HTR-8/SVneo (cell line): ENCODE measurements around the gene NOP56.
A peak's percentile ranks its signal among the peaks of the same experiment; 100 is the strongest.
"Not testable (repeated sequence)": the region's sequence is repeated elsewhere in the genome, so short reads cannot be mapped to it uniquely, and the experiment has no call there.

Source experiments
- DNase-seq: peaks from one replicate; pipeline ENCODE4 v3.0.0; 2011; ENCODE audit warnings: low spot score, mixed read lengths; ENCODE audit not compliant: insufficient read length
- FAIRE-seq: peaks from 2 replicates; lab custom pipeline; 2011; peaks lifted over from hg19 to GRCh38; lab: Jason Lieb, UNC

NOP56 gene

DNA sequence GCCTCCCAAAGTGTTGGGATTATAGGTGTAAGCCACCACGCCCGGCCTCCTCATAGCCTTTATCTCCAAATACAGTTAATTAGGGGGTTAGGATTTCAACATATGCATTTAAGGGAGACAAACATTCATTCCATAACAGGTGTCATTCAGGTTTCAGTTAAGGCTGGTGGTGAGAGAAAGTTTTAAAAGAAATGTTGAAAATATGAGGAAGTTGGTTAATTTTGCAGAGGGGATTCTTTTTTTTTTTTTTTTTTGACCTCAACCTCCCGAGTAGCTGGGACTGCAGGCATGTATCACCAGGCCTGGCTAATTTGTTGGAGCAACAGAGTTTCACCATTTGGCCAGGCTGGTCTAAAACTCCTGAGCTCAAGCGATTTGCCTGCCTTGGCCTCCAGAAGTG, 27.6 kb downstream of the NOP56 start:
- FAIRE-seq, result no peak
- no peak for DNase-seq

DNA sequence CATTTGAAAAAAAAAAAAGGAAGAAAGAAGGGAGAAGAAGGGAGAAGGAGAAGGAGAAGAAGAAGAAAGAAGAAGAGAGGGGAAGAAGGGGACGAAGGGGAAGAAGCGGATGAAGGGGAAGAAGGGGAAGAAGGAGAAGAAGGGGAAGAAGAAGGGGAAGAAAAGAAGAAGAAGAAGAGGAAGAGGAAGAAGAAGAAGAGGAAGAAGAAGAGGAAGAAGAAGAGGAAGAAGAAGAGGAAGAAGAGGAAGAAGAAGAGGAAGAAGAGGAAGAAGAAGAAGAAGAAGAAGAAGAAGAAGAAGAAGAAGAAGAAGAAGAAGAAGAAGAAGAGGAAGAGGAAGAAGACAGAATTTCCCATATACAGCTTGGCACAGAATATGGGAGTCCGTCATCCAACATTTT, 29.6 kb downstream of the NOP56 start:
- FAIRE-seq, DNase-seq: not testable (repeated sequence)

DNA sequence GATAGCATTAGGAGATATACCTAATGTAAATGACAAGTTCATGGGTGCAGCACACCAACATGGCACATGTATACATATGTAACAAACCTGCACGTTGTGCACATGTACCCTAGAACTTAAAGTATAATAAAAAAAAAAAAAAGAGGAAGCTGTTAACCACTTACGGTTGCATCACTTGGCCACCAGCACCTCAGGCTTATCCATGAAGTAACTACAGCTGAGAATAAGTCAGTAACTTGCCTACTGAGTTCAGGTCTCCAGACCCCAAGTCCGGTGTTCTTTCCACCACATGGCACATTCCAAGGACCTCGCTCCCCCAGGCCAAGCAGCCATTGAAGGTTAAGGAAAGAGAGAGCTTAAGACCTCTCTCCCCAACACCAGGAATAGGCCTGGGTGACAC, 32.4 kb downstream of the NOP56 start:
- DNase-seq, FAIRE-seq: not testable (repeated sequence)

DNA sequence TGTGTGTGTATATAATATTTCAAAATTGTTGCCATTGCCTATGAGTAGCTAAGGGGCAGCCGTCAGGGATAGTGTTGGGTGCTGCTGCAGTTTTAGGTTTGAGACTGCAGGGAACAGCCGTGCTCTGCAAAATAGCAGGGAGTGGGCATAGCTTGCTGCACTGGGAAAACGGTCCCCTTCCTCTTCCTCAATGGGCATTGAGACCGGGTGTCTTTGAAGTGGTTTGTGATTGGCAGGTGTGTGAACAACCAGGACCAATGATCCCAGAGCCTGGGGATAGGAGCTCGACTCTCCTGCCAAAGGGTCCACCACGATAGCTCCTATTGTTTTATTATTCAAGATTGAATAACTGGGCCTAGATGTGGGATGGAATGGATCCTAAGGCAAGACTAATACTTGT, 35.1 kb downstream of the NOP56 start:
- FAIRE-seq (no peak), DNase-seq (no peak)

DNA sequence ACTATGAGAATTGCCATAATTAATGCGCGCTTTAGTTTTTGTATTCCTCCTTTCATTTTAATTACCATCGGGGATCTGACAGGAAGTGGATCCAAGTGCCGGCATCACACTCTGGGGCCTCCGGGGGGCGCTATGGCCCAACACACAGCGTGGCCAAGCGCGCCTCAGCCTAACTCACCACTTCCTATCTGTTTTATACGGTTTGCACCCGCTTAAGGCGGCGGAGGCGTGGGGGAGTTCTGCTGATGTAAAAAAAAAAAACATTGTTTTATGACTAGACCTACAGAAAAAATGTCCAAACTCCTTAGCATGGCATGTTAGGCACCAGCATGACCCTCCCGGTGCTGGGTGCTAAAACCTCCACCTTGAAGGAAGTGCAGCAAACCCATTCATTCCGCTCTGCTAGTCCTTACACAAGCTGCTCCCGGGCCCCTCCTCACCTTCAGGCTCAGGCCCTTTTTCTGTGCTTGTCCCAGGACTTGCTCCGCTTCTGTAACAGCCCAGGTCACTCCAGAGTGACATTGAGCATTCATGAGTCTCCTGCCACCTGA, 35.7 kb downstream of the NOP56 start:
- FAIRE-seq, result no peak

DNA sequence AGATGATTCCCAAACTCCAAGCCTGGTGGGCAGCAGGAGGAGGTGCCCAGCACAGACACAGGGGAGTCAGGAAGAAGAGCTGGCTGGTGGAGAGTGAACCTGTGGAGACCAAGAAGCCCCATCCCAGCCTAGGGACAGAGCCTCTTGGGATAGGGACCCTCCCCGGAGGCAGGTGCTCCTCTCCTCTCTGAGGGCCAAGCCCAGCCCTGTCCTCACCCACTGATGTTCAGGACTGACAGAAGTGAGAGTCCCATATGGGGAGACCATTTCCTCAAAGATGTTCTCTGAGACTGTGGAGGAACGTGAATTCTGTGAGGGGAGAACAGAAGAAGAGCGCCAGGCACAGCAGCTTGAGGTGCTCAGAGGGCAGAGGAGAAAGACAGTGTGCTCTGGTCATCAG, 37.8 kb downstream of the NOP56 start:
- DNase-seq (no peak), FAIRE-seq (no peak)

More for the DNA sequence above, 35.7 kb downstream of the NOP56 start:
- no peak for DNase-seq

DNA sequence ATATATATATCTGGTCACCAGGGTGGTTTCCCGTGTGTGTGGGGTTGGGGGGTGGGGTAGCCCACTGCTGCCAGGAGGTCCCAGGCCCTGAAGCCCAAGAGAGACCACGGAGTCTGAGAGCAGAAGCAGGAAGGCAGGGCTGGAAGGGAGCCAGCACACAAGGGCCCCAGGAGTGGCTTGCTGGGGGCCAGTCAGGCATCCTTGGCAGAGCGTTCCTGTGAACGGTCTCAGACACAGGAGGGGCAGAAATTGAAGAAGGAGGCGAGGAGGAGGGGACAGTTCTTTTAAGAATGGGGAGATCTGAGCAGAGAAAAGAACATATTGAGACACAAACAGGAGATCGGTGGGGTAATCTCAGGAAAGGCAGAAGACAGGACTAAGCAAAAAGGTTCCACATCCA, 38.3 kb downstream of the NOP56 start:
- no peak for DNase-seq
- FAIRE-seq, result no peak

DNA sequence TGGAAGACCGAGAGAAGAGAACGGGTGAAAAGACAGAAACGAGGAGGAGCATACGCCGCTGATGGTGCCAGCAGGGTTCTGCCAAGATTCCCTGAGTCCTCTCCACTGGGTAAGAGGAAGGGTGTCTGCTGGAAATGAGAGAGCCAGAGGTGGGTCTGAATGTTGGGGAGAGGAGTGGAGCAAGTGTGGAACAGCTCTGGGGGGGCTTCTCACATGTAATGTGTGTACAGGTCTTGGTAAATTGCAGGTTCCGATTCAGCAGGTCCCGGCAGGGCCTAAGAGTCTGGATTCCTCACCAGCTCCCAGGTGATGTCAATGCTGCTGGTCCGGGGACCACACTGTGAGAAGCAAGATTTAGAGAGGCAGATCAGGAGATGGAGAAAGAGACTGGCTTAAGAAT, 38.7 kb downstream of the NOP56 start:
- DNase-seq (no peak), FAIRE-seq (no peak)

DNA sequence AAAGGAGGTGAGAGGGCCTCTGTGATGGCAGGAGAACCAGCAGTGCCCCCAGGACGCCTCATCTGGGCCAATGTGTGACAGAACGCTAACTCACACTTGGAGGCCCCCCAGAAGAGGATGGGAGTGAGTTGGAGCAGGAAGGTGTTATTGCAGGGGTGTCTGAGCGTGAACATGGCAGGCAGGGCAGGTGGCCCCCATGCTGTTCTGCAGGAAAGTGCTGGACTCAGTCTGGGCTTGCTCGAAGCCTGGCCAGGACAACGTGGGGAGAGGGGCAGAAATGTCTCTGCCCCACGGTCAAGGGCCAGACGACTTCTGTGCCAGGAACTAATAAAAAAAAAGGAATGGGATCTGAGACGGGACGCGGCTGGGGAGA, 39.2 kb downstream of the NOP56 start:
- peak; percentile 23 for FAIRE-seq
- DNase-seq, result no peak

DNA sequence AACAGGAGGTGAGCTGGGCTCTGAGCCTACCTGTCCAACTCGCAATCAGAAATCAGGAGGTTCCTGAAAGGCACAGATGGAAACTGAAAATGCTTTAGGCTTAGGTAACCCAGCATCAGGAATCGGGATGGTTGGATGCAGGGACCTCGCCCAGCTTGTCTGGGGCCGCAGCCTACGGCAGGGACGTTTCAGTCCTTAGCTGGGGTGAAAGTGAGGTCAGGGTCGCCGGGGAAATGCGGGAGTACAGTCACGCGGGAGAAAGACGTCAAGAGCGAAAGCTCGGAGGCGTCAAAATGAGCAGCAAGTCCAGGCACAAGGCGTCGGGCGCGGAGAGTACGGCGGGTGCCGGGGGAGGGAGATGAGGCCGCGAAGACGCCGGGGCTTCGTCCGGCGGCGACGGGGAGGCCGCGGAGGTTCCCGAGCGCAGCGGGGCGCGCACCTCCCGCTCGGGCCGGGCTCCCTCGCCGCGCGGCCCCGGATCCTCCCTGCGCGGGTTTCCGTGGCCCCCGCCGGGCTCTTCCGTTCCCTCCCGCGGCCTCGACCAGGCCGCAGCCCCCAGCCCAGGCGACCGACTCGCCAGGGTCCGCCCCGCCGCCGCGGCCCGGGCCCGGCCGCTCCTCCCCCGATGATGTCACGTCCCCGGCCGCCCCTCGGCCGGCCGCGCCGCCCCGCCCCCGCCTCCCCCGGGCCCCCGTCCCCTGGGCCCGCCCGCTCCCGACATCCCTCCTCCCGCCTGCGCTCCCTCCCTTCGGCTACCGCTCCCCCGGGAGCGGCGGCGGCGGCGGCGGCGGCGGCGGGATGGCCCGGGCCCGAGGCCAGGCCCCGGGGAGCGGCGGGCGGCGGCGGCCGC, 39.8 kb downstream of the NOP56 start, which contains the start of gene EBF4:
Gene EBF4 (plus strand): TSS at position 745 of the 850 bp plus-strand sequence. CDS start 866 bp downstream, outside the sequence.
- FAIRE-seq (no peak), DNase-seq (peak; percentile 74)

DNA sequence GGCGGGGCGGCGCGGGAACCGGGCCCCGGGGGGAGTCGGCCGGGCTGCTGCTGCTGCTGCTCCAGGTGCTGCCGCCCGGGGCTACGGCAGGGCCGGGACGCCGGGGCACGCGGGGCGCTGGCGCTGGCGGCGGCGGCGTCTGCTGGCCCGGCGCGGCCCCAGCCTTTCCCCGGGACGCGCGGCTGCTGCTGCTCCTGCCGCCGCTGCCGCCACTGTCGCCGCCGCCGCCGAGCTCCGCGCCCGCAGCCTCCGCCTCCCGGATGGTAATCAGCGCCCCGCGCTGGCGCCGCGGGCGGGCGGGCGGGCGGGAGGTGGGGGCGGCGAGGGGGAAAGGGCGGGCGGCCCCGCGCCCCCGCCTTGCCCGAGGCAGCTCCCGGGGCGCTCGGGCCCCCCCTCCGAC, 40.5 kb downstream of the NOP56 start:
- DNase-seq (no peak), FAIRE-seq (no peak)

DNA sequence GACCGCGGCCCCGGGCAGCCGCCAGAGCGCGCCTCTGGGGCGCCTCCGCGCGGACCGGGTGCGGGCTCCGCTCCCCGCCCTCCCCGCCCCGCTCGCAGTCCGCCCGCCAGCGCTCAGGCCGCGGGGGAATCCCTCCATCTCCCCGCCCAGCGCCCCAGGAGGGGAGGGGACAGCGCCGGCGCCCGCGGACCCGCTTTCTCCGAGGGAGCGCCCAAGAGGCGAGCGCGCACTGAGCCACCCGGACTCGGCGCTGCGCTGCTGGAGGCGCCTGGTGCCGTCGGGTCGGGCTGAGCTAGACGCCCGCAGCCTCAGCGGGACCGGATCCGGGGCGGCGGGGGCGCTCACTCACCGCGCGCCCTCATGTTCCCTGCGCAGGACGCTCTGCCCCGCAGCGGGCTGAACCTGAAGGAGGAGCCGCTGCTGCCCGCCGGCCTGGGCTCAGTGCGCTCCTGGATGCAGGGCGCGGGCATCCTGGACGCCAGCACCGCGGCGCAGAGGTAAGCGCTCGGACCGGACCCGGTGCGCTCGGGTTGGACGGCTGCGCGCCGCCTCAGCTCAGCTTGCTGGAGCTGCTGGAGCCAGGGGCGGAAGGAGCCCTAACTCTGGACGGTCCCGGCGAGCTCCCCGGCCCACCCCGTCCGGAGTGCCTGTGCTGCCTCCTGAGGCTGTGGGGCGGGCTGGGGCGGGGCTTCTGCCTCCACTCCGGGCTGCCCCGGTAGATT, 41.0 kb downstream of the NOP56 start:
- FAIRE-seq, result no peak
- DNase-seq, result peak; percentile 58

DNA sequence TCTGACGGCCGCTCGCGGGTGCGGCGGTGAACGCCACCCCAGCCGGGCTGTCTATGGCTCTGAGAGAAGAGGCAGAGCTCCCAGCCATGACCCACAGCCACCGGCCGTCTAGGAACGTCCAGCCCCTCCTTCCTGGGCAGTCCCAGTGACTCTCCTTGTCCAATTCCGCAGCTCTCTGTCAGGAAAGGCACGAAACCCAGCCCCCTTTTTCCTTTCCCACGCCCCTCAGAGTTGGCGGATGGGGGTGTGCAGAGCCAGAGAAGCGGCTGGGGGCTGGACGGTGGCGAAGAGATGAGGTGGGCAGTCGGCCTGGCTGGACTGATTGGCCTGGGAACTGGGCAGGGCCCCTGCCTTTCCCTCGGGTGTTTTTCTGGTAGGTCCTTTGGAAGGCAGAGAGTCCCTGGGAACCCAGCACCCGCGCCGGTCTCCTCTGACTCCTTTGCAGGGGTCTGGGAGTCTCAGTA, 41.6 kb downstream of the NOP56 start:
- FAIRE-seq, result no peak
- DNase-seq, result peak; percentile 48

DNA sequence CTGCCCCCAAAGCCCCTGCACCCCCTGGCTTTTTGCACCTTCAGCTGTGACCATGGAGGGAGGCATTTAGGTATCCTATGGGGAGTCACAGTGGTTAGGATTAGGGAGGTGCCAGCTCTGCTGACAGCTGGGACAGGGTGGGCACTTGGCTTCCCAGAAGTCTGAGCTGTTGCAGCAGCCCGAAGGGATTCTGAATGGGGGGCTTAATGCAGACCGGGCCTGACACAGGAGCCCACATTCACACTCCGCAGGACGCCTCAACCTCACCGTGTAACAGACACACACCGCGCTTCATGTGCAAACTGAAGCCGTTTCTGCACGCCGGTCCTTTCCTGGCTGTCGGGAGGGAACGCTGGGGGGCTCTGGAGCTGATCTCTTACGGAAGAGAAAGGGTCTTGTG, 42.1 kb downstream of the NOP56 start:
- DNase-seq (no peak), FAIRE-seq (no peak)

DNA sequence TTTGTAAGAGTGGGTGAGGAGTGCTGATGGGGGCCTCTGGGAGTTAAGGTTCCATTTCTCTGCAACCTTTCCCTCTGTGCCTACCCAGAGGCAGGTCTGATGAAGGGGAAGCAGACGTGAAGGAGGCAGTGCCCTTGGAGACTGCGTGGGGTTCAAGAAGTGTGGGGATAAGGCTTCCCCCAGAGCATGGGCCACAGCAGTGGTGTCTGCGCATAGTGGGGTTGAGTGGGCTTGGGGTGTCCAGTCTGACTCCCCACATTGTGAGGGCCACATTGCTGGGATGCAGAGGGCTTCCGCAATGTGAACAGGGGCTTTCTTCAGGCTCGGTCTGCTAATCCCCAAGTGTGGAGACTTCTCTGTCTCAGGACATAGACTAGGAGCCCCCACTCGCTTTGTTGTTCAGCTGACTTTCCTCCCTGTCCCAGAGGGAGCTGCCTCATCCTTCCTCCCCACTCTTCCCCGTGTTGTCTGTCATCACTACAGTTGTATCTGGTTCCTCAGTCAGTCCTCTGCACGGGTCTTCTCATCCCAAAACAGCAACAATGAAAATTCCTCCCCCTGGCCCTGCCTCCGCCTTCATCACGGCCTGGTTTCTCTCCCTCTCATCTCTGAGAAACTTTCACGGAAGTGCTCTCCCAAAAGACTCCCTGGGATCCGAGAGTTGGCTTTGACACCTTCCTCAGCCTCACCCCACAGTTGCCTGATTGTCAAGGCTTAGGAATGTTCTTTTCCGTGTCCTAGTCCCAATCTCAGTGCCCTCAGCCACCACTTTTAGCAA, 43.0 kb downstream of the NOP56 start:
- FAIRE-seq (no peak), DNase-seq (no peak)

DNA sequence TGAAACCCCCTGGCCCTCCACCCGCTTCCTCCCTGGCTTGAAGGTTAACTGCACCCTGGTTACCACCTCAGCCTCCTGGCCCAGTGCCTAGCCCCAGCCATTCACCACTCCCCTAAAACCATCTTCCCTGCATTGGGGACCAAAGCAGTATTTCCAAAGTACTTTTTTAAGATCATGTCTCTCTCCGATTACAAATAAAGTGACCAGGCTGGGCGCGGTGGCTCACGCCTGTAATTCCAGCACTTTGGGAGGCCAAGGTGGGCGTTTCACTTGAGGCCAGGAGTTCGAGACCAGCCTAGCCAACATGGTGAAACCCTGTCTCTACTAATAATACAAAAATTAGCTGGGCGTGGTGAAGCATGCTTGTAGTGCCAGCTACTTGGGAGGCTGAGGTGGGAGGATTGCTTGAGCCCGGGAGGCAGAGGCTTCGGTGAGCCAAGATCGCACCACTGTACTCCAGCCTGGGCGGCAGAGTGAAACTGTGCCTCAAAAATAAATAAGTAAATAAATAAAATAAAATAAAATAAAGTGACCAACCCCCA, 43.6 kb downstream of the NOP56 start:
- not testable (repeated sequence) for DNase-seq, FAIRE-seq

DNA sequence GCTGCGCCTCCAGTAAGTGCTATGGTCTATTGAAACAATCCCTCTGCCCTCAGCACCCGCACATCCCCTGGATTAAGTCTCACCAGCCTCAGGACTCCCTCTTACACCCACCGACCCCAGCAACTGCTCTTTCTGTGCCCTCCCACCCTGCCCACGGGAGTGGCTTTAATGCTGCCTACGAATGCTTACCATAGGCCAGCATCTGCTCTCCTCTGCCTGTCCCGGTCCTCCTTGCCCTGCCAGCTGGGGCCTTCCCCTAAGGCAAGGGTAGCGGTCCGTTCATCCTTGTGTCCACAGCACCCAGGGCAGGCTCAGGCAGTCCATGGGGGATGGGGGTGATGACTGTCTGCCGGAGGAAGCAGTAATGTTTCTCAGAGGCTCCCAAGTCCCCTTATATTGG, 44.2 kb downstream of the NOP56 start:
- DNase-seq, result no peak

DNA sequence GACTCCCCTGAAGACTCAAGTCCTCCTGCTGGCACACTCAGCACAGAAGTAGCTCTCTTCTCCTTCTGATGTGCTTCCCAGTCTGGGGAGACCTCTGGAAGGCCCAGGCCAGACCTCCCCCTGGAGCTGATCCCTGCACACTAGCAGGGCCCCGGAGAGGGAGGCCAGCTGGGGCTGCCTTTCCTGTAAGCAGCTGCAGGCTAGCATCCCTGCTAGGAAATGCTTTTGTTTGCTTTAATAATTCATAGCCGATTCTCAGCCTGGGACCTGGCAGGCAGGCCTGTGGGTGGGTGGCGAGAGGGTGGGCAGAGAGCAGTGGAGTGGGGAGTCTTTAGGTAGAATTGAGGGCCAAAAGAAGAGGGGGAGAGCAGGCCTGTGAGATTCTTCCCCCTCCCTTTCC, 45.3 kb downstream of the NOP56 start:
- DNase-seq (no peak), FAIRE-seq (no peak)

More for the DNA sequence above, 44.2 kb downstream of the NOP56 start:
- FAIRE-seq, result no peak

DNA sequence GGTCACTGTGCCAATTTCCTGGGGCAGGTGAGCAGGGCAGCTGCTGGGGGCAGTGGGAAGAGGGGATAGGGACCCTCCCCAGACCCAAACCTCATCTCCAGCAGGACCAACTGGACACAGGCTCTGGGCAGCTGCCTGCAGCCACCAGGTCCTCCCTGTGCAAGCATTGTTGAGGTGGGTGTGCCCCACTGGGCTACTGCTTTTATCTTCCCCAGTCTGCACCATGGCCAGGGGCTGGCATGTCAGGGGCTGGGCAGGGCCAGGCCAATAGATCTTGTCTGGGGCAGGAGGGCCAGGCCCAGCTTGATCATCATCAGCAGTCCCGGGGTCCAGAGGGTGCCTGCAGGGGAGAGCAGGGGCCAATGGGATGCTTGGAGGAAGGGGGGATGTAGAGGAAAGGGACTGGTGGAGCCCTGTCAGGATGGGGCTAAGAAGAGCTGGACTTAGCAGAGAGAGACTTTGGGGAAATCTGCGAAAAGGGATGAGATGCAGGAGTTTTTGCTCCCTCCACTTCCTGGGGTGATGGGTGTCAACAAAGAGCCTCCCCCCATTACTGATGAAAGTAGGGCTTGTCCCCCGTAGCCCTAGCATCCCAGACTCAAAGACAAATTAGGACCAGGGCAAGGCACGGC, 45.9 kb downstream of the NOP56 start:
- no peak for FAIRE-seq
- DNase-seq, result no peak

DNA sequence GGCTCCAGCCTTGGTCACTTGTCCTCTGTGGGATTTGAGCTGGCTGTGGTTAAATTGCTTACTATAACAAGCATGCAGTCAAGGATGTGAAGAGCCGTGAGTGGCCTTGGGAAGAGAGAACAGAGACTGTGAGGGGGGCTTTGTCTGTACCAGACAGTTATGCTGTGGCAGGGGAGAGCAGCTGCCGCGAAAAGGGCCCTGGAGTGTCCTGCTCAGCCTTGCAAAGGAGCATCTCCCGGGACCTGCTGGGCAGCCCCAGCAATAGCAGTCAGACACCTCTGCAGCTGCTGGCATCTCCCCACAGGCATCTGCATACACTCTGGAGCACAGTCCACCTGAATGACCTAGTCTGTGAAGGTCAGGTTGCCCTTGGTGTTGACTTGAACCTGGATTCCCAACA, 46.5 kb downstream of the NOP56 start:
- DNase-seq (no peak), FAIRE-seq (no peak)
